Liver (tissue), 9 donors: ENCODE measurements around the gene TMEM41A. TPM values are rescaled to one million over a fixed set of nuclear protein-coding genes. Genes with fewer than 3 reads are reported as not detected.

Source experiments
- DNase-seq: peaks from one replicate; pipeline ENCODE4 v3.0.0-alpha.2; 2017; ENCODE audit warnings: low spot score
- H3K27ac ChIP-seq, 2 donors: one replicate each; pipeline ENCODE4 v1.7.0; 2013; ENCODE audit warnings: inconsistent platforms in 2 of 2, low read length in 2 of 2, control low read depth in 1 of 2, low read depth in 1 of 2, mild to moderate bottlenecking in 1 of 2
- H3K27me3 ChIP-seq, 4 donors: one replicate each; pipeline versions ENCODE4 v1.6.1 to v1.7.0; 2013; ENCODE audit warnings: low read length in 3 of 4, inconsistent platforms in 1 of 4, mild to moderate bottlenecking in 1 of 4, moderate library complexity in 1 of 4; ENCODE audit not compliant: control insufficient read depth in 4 of 4, insufficient read depth in 4 of 4
- H3K36me3 ChIP-seq, 4 donors: one replicate each; pipeline versions ENCODE4 v1.6.1 to v1.7.0; 2013; ENCODE audit warnings: low read length in 3 of 4, mild to moderate bottlenecking in 3 of 4, low read depth in 1 of 4, moderate library complexity in 1 of 4; ENCODE audit not compliant: control insufficient read depth in 4 of 4, insufficient read depth in 3 of 4
- H3K4me1 ChIP-seq, 4 donors: one replicate each; pipeline versions ENCODE4 v1.6.1 to v1.7.0; 2013; ENCODE audit warnings: low read length in 3 of 4, mild to moderate bottlenecking in 3 of 4, moderate library complexity in 1 of 4; ENCODE audit not compliant: control insufficient read depth in 4 of 4, insufficient read depth in 4 of 4
- H3K4me3 ChIP-seq, 3 donors: one replicate each; pipeline versions ENCODE4 v1.6.1 to v1.7.0; 2013; ENCODE audit warnings: low read length in 3 of 3, control low read depth in 1 of 3, low read depth in 1 of 3, mild to moderate bottlenecking in 1 of 3
- H3K9ac ChIP-seq, 2 donors: one replicate each; pipeline ENCODE4 v1.7.0; 2013; ENCODE audit warnings: low read length in 2 of 2, mild to moderate bottlenecking in 2 of 2, moderate library complexity in 2 of 2, control low read depth in 1 of 2, low read depth in 1 of 2
- H3K9me3 ChIP-seq, 4 donors: one replicate each; pipeline versions ENCODE4 v1.6.1 to v1.7.0; 2013; ENCODE audit warnings: low read length in 3 of 4; ENCODE audit not compliant: control insufficient read depth in 4 of 4
- EGR1 ChIP-seq, 2 donors: IDR thresholded peaks; 2 replicates each; pipeline ENCODE4 v1.6.1; 2016 to 2018; ENCODE audit warnings: antibody characterized with exemption in 2 of 2, low read depth in 2 of 2
- FOXA1 ChIP-seq: IDR thresholded peaks from 2 replicates; pipeline ENCODE4 v1.6.1; 2016; ENCODE audit warnings: antibody characterized with exemption
- FOXA2 ChIP-seq: IDR thresholded peaks from 2 replicates; pipeline ENCODE4 v1.6.1; 2016; ENCODE audit warnings: antibody characterized with exemption
- GABPA ChIP-seq, 2 donors: IDR thresholded peaks in 1 of 2; conservative IDR thresholded peaks in 1 of 2; 2 replicates each; pipeline ENCODE4 v1.6.1; 2016; ENCODE audit warnings: antibody characterized with exemption in 2 of 2, mild to moderate bottlenecking in 1 of 2, moderate library complexity in 1 of 2
- HNF4A ChIP-seq, 2 donors: conservative IDR thresholded peaks; 2 replicates each; pipeline ENCODE4 v1.6.1; 2016; ENCODE audit warnings: antibody characterized with exemption in 2 of 2, mild to moderate bottlenecking in 2 of 2
- HNF4G ChIP-seq: IDR thresholded peaks from 2 replicates; pipeline ENCODE4 v1.6.1; 2016; ENCODE audit warnings: antibody characterized with exemption
- JUND ChIP-seq, 2 donors: IDR thresholded peaks; 2 replicates each; pipeline ENCODE4 v1.6.1; 2016; ENCODE audit warnings: antibody characterized with exemption in 2 of 2
- NR2F2 ChIP-seq: IDR thresholded peaks from 2 replicates; pipeline ENCODE4 v1.6.1; 2016; ENCODE audit warnings: antibody characterized with exemption
- RAD21 ChIP-seq, 2 donors: IDR thresholded peaks; 2 replicates each; pipeline ENCODE4 v1.6.1; 2016; ENCODE audit warnings: antibody characterized with exemption in 2 of 2, mild to moderate bottlenecking in 2 of 2
- RXRA ChIP-seq, 2 donors: IDR thresholded peaks; 2 replicates each; pipeline ENCODE4 v1.6.1; 2017 to 2018; ENCODE audit warnings: antibody characterized with exemption in 2 of 2, mild to moderate bottlenecking in 1 of 2
- SP1 ChIP-seq: IDR thresholded peaks from 2 replicates; pipeline ENCODE4 v1.6.1; 2018; ENCODE audit warnings: antibody characterized with exemption, mild to moderate bottlenecking
- TAF1 ChIP-seq: conservative IDR thresholded peaks from 2 replicates; pipeline ENCODE4 v1.6.1; 2016; ENCODE audit warnings: antibody characterized with exemption, mild to moderate bottlenecking
- YY1 ChIP-seq: IDR thresholded peaks from 2 replicates; pipeline ENCODE4 v1.6.1; 2016; ENCODE audit warnings: antibody characterized with exemption, mild to moderate bottlenecking
- WGBS: extraction: QIAGEN DNeasy Blood & Tissue Kit; methylation state at CpG from one replicate; pipeline ENCODE4 v1.1.7; 2013; 5-methylcytosine and 5-hydroxymethylcytosine counted together
- polyA plus RNA-seq, 2 donors: library from polyadenylated mRNA; stranded (reverse) in 1 of 2; unstranded in 1 of 2; fragments of 200-250 nt in 1 of 2; fragments of >200 nt in 1 of 2; fragmentation: Nextera tagmentation in 1 of 2; extraction: Ambion mirVana in 1 of 2; gene quantifications; one replicate each; pipeline versions ENCODE4 v1.2.1 to v1.2.3, GENCODE V29; 2013 to 2015
- total RNA-seq, 2 donors: library from RNA; depleted of rRNA; stranded (reverse); fragments of >200 nt; gene quantifications; one replicate each; pipeline ENCODE4 v1.2.3, GENCODE V29; 2014
- TF ChIP-seq, protein P1 (sequence below): IDR thresholded peaks from 2 replicates; pipeline ENCODE4 v1.6.1; 2016; ENCODE audit warnings: antibody characterized with exemption, mild to moderate bottlenecking
- TF ChIP-seq, protein P2 (sequence below): IDR thresholded peaks from 2 replicates; pipeline ENCODE4 v1.6.1; 2016; ENCODE audit warnings: antibody characterized with exemption
- TF ChIP-seq, protein P3 (sequence below): IDR thresholded peaks from 2 replicates; pipeline ENCODE4 v1.6.1; 2016; ENCODE audit warnings: antibody characterized with exemption
- TF ChIP-seq, protein P4 (sequence below): fragments of 150-350 bp; IDR thresholded peaks from 2 replicates; pipeline ENCODE4 v1.5.1; 2017; ENCODE audit warnings: improper control_type of control experiment, low read depth, low read length; ENCODE audit not compliant: missing input control
- TF ChIP-seq, protein P5 (sequence below): IDR thresholded peaks from 2 replicates; pipeline ENCODE4 v1.6.1; 2016; ENCODE audit warnings: antibody characterized with exemption
- donor health status: healthy.
- donor health status: healthy.
- donor health status: healthy.
- donor health status: healthy.
- donor health status: healthy.

Gene TMEM41A
- total and polyA plus RNA-seq, 4 donors: 9.5 to 19.6 (median 12.9) TPM

DNA sequence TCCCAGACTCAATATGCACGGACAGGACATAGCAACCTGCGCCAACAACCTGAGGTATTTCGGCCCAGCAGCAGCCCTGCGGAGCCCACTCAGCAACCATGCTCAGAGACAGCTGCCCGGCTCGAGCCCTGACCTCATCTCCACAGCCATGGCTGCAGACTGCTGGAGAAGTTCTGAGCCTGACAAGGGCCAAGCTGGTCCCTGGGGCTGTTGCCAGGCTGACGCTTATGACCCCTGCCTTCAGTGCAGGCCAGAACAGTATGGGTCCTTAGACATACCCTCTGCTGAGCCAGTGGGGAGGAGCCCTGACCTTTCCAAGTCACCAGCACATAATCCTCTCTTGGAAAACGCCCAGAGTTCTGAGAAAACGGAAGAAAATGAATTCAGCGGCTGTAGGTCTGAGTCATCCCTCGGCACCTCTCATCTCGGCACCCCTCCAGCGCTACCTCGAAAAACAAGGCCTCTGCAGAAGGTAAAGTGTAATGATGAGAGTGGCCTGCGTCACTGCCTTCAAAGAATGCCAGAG is 25.5 kb downstream of the TMEM41A start:
- H3K4me1 ChIP-seq: no peaks in the 10 kb centered on the region
- H3K4me3 ChIP-seq: no peak overlapping the region
- H3K27me3 ChIP-seq: no peaks in the 10 kb centered on the region
- no peaks in the 10 kb centered on the region for H3K9me3 ChIP-seq
- no peak for DNase-seq
- no peak overlapping the region for H3K27ac ChIP-seq
- H3K9ac ChIP-seq: no peak overlapping the region
- no peak for TF ChIP-seq YY1
- TF ChIP-seq JUND (IDR thresholded peaks at IDR 0.05): no peak
- TF ChIP-seq HNF4G: no peak
- TF ChIP-seq, protein P1, sequence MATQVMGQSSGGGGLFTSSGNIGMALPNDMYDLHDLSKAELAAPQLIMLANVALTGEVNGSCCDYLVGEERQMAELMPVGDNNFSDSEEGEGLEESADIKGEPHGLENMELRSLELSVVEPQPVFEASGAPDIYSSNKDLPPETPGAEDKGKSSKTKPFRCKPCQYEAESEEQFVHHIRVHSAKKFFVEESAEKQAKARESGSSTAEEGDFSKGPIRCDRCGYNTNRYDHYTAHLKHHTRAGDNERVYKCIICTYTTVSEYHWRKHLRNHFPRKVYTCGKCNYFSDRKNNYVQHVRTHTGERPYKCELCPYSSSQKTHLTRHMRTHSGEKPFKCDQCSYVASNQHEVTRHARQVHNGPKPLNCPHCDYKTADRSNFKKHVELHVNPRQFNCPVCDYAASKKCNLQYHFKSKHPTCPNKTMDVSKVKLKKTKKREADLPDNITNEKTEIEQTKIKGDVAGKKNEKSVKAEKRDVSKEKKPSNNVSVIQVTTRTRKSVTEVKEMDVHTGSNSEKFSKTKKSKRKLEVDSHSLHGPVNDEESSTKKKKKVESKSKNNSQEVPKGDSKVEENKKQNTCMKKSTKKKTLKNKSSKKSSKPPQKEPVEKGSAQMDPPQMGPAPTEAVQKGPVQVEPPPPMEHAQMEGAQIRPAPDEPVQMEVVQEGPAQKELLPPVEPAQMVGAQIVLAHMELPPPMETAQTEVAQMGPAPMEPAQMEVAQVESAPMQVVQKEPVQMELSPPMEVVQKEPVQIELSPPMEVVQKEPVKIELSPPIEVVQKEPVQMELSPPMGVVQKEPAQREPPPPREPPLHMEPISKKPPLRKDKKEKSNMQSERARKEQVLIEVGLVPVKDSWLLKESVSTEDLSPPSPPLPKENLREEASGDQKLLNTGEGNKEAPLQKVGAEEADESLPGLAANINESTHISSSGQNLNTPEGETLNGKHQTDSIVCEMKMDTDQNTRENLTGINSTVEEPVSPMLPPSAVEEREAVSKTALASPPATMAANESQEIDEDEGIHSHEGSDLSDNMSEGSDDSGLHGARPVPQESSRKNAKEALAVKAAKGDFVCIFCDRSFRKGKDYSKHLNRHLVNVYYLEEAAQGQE: no peak
- no peak for TF ChIP-seq SP1
- TF ChIP-seq HNF4A (conservative IDR thresholded peaks at IDR 0.05): no peak
- TF ChIP-seq, protein P2, sequence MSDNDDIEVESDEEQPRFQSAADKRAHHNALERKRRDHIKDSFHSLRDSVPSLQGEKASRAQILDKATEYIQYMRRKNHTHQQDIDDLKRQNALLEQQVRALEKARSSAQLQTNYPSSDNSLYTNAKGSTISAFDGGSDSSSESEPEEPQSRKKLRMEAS: no peak
- no peak for TF ChIP-seq NR2F2
- TF ChIP-seq, protein P3, sequence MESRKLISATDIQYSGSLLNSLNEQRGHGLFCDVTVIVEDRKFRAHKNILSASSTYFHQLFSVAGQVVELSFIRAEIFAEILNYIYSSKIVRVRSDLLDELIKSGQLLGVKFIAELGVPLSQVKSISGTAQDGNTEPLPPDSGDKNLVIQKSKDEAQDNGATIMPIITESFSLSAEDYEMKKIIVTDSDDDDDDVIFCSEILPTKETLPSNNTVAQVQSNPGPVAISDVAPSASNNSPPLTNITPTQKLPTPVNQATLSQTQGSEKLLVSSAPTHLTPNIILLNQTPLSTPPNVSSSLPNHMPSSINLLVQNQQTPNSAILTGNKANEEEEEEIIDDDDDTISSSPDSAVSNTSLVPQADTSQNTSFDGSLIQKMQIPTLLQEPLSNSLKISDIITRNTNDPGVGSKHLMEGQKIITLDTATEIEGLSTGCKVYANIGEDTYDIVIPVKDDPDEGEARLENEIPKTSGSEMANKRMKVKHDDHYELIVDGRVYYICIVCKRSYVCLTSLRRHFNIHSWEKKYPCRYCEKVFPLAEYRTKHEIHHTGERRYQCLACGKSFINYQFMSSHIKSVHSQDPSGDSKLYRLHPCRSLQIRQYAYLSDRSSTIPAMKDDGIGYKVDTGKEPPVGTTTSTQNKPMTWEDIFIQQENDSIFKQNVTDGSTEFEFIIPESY: no peak
- TF ChIP-seq TAF1: no peak
- TF ChIP-seq RXRA (IDR thresholded peaks at IDR 0.05): no peak
- TF ChIP-seq EGR1 (IDR thresholded peaks at IDR 0.05; ENCODE audit: low read depth in 2 of 2): no peak
- no peak for TF ChIP-seq FOXA1
- TF ChIP-seq, protein P4, sequence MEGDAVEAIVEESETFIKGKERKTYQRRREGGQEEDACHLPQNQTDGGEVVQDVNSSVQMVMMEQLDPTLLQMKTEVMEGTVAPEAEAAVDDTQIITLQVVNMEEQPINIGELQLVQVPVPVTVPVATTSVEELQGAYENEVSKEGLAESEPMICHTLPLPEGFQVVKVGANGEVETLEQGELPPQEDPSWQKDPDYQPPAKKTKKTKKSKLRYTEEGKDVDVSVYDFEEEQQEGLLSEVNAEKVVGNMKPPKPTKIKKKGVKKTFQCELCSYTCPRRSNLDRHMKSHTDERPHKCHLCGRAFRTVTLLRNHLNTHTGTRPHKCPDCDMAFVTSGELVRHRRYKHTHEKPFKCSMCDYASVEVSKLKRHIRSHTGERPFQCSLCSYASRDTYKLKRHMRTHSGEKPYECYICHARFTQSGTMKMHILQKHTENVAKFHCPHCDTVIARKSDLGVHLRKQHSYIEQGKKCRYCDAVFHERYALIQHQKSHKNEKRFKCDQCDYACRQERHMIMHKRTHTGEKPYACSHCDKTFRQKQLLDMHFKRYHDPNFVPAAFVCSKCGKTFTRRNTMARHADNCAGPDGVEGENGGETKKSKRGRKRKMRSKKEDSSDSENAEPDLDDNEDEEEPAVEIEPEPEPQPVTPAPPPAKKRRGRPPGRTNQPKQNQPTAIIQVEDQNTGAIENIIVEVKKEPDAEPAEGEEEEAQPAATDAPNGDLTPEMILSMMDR: no peak
- TF ChIP-seq RAD21 (IDR thresholded peaks at IDR 0.05): no peak
- TF ChIP-seq, protein P5, sequence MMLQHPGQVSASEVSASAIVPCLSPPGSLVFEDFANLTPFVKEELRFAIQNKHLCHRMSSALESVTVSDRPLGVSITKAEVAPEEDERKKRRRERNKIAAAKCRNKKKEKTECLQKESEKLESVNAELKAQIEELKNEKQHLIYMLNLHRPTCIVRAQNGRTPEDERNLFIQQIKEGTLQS: no peak
- TF ChIP-seq GABPA (IDR thresholded peaks at IDR 0.05 in 1 of 2, conservative IDR thresholded peaks at IDR 0.05 in 1 of 2): no peak
- no peak for TF ChIP-seq FOXA2
- H3K36me3 ChIP-seq: peaks cover 15 to 65% (median 52%) of the 10 kb centered on the region in 4 donors
- WGBS: 97% methylated on average over 15 of the region's 15 CpGs
